GM12875 (cell line): Measurements from ENCODE around the gene GCG.
A peak's percentile ranks its signal among the peaks of the same experiment; 100 is the strongest.

Experiments used
- H3K4me3 ChIP-seq: one replicate; pipeline ENCODE4 v1.5.1; 2011; ENCODE audit warnings: low read depth, low read length, control low read depth
- TF ChIP-seq, protein P1 (sequence below): IDR thresholded peaks from 2 replicates; pipeline ENCODE4 v1.5.1; 2011; ENCODE audit warnings: low read depth, mild to moderate bottlenecking, control low read depth, inconsistent platforms, low read length, moderate library complexity, borderline replicate concordance; ENCODE audit not compliant: insufficient read depth

GCG gene

DNA sequence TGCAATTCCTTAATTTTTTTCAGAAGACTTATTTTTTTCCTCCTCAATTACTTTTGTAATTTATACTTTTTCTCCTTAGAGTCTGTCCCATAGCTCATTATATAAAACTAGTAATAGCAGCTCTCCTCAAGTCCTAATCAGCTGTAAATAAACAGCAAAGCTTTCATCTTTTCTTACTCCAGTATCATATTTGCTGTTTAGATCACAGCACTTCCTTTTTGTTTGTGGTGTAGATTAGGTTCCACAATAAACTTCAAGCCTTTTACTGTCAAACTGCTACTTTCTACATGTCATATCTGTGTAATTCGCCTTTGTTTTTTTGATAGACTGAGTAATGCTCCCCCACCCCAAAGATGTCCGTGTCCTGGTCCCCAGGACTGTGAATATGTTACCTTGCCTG, 25.5 kb downstream of the GCG start:
- TF ChIP-seq, protein P1, sequence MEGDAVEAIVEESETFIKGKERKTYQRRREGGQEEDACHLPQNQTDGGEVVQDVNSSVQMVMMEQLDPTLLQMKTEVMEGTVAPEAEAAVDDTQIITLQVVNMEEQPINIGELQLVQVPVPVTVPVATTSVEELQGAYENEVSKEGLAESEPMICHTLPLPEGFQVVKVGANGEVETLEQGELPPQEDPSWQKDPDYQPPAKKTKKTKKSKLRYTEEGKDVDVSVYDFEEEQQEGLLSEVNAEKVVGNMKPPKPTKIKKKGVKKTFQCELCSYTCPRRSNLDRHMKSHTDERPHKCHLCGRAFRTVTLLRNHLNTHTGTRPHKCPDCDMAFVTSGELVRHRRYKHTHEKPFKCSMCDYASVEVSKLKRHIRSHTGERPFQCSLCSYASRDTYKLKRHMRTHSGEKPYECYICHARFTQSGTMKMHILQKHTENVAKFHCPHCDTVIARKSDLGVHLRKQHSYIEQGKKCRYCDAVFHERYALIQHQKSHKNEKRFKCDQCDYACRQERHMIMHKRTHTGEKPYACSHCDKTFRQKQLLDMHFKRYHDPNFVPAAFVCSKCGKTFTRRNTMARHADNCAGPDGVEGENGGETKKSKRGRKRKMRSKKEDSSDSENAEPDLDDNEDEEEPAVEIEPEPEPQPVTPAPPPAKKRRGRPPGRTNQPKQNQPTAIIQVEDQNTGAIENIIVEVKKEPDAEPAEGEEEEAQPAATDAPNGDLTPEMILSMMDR, result no peak
- H3K4me3 ChIP-seq, result no peak overlapping the region

DNA sequence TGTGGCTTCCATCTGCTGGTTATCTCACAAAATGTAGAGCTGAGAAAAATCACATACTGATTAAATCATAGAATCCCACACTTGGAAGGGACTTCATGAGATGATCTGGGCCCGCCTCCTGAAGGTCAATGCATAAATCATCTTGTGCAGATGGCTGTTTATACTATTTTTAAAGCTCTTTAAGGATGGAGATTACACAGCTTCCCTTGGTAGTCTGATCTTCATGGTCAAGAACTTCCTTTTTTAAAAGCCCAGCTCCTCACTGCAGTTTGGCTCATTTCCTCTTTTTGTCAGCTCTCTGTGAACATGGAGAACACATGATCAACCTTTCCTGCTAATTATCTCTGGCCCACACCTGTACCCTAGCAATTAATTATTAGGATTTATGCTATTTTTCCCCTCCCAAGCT, 25.9 kb downstream of the GCG start:
- TF ChIP-seq, protein P1, result no peak
- H3K4me3 ChIP-seq, result no peak overlapping the region

DNA sequence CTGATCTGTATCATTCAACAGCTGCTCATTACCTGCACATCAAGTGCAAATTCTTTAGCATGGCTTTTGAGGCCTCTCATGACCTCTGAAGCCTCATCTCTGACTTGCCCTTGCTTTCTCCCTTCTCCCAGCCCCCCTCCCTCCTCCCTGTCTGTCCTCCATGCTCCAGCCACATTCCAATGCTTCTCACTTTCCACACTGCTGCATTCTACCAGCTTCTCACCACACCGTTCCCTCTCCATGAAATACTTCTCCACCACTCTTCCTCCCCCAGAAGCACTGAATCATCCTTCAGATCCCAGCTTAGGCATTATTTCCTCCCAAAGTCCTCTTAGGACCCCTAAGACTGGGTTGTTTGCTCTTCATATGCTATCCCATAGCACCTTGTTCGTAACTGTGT, 26.9 kb downstream of the GCG start:
- TF ChIP-seq, protein P1, result no peak
- no peak overlapping the region for H3K4me3 ChIP-seq

DNA sequence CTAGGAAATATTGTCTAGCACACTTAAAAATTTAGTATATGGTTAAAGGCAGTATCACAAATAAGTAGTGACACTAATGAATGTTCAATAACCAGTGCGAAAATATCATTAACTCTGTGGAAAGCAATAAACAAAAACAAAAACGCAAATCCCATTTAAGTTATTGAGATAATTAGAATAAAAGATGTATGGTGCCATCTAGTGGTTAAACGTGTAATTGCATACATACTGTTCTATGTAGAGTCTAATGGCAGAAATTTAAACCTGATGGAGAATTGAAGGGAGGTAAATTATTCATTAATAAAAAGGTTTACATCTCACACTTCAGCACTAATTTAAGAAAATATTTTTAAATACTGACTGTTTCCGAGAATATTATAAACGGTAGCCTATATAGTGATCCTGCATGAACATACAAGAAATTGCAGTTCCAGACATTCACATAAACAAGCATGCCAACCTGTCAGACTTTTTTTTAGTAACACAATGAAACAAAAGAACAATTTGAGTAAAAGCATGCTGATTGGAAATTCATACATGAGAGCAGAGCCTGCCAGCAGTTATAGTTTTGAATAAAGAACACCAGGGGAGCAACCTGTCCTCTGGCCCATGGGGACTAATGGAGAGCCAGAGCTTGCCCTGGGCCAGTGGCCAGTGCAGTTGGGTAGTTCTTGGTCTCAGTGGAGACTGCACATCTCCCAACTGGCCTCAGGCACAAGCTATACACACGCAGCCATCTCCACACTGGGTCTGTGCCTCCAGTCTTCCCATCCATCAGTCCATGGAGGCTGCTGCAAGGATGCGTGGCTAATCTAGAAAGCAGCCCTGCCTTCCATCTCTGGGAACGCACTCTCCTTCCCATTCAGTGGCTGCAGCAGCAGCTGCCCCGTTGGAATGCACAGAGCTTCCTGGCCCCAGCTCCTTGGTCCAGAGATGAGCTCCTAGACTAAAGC, 28.0 kb downstream of the GCG start:
- TF ChIP-seq, protein P1, result 0 out of 2 replicates have a peak, but pooled peaks have one; percentile 19
- no peak overlapping the region for H3K4me3 ChIP-seq

DNA sequence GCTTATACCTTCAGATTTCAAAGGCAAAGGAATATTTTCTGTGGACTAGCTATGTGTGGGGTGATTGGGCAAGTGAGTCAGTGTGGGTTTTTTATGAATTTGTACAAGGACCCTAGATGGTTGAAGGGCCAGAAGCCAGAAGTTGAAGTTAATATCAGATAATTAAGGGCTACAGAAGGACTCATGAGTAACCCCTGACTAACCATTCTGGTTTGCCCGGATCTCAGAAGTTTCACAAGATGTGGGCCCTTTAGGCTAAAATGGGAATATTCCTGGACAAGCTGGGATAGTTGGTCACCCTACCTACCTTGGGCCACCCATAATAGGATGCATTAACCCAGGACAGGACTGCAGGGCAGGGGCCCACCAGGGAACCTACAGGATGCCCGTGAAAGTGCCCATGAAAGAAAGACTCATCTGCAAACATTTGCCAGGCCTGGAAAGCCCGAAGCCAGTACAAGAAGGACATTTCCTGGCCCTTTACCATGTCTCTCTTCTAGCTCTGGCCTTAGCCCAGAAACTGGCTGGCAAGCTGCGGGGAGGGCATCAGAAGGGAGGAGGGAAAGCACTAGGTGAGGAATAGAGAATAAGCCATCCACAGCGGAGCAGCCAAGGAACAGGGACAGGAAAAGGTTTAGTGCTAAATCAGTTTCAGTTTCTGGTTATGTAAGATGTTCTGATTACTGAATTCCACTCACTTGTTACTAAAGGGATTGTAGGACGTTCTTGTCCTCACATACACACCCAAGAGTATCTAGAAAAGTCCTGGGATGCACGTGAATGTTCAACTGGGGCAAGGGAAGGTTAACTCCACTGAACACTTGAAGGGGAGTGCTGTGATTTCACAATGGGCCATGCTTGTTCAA, 33.6 kb downstream of the GCG start:
- H3K4me3 ChIP-seq, result no peak overlapping the region
- TF ChIP-seq, protein P1, result no peak

DNA sequence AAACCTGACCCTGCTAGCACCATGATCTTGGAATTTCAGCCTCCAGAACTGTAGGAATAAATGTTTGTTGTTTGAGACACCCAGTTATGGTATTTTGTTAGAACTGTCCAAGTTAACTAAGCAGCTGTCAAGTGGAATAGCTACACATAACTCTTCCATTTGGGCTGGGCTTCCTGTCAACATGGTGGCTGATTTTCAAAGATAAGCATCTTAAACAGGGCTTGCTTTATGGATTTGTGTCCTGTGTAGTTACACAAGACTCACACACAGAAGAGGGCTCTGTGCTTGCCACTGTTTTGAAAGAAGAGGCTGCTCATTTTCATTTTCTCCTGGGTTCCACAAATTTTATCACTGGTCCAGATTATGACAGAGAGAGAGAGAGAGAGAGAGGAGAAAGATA, 35.7 kb downstream of the GCG start:
- TF ChIP-seq, protein P1, result no peak

More for the DNA sequence above, 35.7 kb downstream of the GCG start:
- no peak overlapping the region for H3K4me3 ChIP-seq
